MM.1S (cell line): ENCODE measurements around the gene PHYH.

ENCODE experiments used
- EZH2 ChIP-seq: fragments of 300-600 bp; sonication (generic); optimal IDR thresholded peaks from 2 replicates; pipeline ENCODE3; 2017; ENCODE audit warnings: low read depth, mild to moderate bottlenecking, antibody characterized with exemption, low read length, mixed read lengths
- TF ChIP-seq, protein P1 (sequence below): fragments of 300-600 bp; sonication (generic); IDR thresholded peaks from 2 replicates; pipeline ENCODE4 v1.5.1; 2016; ENCODE audit warnings: antibody characterized with exemption, low read length, mixed read lengths

DNA sequence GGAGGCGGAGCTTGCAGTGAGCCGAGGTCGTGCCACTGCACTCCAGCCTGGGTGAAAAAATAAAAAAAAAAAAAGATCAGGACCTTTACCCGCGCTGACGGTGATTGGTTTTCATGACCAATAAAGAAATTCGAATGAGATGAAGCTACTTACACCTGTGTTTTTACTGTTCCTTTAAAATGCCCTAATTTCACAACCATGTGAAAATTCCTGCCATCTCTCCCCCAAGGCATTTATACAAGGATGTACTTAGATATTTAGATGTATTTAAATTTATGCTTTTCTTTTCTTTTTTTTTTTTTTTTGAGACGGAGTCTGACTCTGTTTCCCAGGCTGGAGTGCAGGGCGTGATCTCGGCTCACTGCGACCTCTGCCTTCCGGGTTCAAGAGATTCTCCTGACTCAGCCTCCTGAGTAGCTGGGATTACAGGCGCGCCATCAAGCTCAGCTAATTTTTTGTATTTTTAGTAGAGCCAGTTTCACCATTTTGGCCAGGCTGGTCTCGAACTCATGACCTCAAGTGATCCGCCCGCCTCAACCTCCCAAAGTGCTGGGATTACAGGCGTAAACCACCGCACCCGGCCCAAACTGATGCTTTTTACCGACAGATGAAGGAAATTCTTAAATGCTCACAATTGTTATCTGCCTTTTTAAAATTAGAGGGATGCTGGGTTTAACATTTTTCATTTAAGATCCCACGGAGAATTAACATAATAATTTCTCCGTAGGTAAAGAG, 3.1 kb upstream of the PHYH start:
- TF ChIP-seq EZH2: no peak
- TF ChIP-seq, protein P1, sequence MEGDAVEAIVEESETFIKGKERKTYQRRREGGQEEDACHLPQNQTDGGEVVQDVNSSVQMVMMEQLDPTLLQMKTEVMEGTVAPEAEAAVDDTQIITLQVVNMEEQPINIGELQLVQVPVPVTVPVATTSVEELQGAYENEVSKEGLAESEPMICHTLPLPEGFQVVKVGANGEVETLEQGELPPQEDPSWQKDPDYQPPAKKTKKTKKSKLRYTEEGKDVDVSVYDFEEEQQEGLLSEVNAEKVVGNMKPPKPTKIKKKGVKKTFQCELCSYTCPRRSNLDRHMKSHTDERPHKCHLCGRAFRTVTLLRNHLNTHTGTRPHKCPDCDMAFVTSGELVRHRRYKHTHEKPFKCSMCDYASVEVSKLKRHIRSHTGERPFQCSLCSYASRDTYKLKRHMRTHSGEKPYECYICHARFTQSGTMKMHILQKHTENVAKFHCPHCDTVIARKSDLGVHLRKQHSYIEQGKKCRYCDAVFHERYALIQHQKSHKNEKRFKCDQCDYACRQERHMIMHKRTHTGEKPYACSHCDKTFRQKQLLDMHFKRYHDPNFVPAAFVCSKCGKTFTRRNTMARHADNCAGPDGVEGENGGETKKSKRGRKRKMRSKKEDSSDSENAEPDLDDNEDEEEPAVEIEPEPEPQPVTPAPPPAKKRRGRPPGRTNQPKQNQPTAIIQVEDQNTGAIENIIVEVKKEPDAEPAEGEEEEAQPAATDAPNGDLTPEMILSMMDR: no peak
